Gastrocnemius medialis (tissue), 4 donors: ENCODE measurements around the gene TAPT1.

Experiments used
- POLR2A ChIP-seq, 2 donors: fragments of 450-650 bp; IDR thresholded peaks; one replicate each; pipeline ENCODE4 v1.6.1; 2017; ENCODE audit warnings: antibody characterized with exemption in 2 of 2, mild to moderate bottlenecking in 2 of 2, moderate library complexity in 2 of 2
- TF ChIP-seq, protein P1 (sequence below), 5 experiments: fragments of 450-650 bp in 3 of 5; fragments of 200-600 bp in 2 of 5; sonication (generic) in 2 of 5; IDR thresholded peaks in 4 of 5; conservative IDR thresholded peaks in 1 of 5; 1 replicate in 4 of 5; 2 replicates in 1 of 5; pipeline ENCODE4 v1.5.1; 2016 to 2019; ENCODE audit warnings: antibody characterized with exemption in 5 of 5, mild to moderate bottlenecking in 3 of 5, moderate library complexity in 3 of 5

DNA sequence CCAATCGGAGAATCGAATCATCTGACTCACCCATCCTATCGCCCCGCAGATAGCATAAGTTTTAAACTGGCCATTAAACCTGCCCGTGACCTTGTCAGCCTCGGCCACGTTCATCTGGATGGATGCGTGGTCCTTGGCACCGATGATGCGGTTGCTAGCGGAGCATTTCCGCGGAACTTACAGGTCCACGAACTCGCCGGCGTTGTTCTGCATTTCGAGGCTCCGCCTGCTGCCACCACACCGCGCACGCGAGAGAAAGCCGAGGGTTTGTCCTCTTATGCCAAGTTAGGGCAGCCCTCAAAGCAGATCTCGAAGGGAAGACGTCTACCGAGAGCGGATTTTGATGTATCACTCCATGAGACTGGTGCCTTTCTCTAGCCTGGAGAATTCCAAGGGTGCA is 30.1 kb upstream of the TAPT1 start:
- no peak for TF ChIP-seq POLR2A (IDR thresholded peaks at IDR 0.05)
- TF ChIP-seq, protein P1, sequence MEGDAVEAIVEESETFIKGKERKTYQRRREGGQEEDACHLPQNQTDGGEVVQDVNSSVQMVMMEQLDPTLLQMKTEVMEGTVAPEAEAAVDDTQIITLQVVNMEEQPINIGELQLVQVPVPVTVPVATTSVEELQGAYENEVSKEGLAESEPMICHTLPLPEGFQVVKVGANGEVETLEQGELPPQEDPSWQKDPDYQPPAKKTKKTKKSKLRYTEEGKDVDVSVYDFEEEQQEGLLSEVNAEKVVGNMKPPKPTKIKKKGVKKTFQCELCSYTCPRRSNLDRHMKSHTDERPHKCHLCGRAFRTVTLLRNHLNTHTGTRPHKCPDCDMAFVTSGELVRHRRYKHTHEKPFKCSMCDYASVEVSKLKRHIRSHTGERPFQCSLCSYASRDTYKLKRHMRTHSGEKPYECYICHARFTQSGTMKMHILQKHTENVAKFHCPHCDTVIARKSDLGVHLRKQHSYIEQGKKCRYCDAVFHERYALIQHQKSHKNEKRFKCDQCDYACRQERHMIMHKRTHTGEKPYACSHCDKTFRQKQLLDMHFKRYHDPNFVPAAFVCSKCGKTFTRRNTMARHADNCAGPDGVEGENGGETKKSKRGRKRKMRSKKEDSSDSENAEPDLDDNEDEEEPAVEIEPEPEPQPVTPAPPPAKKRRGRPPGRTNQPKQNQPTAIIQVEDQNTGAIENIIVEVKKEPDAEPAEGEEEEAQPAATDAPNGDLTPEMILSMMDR (IDR thresholded peaks at IDR 0.05 in 4 of 5, conservative IDR thresholded peaks at IDR 0.05 in 1 of 5) = no peak
